ENCODE data around the gene CKMT1B. TPM values are rescaled to one million over a fixed set of nuclear protein-coding genes. Genes with fewer than 3 reads are reported as not detected.
"Not testable (repeated sequence)": the region's sequence is repeated elsewhere in the genome, so short reads cannot be mapped to it uniquely, and the experiment has no call there.

The CKMT1B gene
- total RNA-seq, 1 donor from 2014 or later, result 3.7 TPM

DNA sequence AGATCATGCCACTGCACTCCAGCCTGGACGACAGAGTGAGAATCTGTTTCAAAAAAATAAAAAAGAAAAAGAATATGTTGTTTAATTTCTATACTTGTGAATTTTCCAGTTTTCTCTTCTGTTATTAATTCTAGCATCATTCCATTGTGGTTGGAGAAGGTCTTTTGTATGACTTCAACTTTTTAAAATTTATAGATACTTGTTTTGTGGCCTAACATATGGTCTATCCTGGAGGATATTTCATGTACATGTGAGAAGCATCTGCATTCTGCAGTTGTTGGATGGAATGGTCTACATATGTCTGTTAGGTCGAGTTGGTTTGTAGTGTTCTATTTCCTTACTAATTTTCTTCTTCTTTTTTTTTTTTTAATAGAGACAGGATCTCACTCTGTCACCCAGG, 40.8 kb upstream of the CKMT1B start:
- TF ChIP-seq, protein P1, sequence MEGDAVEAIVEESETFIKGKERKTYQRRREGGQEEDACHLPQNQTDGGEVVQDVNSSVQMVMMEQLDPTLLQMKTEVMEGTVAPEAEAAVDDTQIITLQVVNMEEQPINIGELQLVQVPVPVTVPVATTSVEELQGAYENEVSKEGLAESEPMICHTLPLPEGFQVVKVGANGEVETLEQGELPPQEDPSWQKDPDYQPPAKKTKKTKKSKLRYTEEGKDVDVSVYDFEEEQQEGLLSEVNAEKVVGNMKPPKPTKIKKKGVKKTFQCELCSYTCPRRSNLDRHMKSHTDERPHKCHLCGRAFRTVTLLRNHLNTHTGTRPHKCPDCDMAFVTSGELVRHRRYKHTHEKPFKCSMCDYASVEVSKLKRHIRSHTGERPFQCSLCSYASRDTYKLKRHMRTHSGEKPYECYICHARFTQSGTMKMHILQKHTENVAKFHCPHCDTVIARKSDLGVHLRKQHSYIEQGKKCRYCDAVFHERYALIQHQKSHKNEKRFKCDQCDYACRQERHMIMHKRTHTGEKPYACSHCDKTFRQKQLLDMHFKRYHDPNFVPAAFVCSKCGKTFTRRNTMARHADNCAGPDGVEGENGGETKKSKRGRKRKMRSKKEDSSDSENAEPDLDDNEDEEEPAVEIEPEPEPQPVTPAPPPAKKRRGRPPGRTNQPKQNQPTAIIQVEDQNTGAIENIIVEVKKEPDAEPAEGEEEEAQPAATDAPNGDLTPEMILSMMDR (IDR thresholded peaks at IDR 0.05; ENCODE audit: insufficient read depth, low read length, poor library complexity, severe bottlenecking), result no peak
- Histone ChIP-seq H3K4me3 (ENCODE audit: low read depth, low read length) (no peak overlapping the region), H3K27me3 (ENCODE audit: control insufficient read depth, insufficient read depth, low read length) (no peaks in the 10 kb centered on the region), H3K36me3 (ENCODE audit: control insufficient read depth, insufficient read depth, low read length) (no peaks in the 10 kb centered on the region)
- no peak for DNase-seq (ENCODE audit: low read depth)

DNA sequence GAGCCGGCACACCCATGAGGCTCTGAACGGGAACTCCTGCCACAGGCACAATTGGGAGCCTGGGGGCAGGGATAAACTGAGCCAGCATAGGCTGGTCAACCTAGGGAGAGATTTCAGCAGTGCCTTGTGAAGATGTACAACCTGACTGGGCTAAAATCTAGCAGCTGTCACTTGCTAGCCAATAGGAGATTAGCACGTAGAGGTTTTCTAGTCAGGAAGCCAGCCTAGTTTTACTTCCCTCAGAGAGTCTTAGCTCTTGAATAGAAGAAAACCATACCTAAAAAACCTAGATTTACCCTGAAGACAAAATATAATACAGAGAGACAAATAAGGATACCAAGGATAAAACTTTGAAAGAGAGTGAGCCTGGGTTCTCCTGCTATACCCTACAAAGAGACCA, 31.1 kb upstream of the CKMT1B start:
- H3K36me3 ChIP-seq (ENCODE audit: control insufficient read depth, insufficient read depth, low read length); DNase-seq (ENCODE audit: low read depth); H3K27me3 ChIP-seq (ENCODE audit: control insufficient read depth, insufficient read depth, low read length); H3K4me3 ChIP-seq (ENCODE audit: low read depth, low read length): not testable (repeated sequence)

DNA sequence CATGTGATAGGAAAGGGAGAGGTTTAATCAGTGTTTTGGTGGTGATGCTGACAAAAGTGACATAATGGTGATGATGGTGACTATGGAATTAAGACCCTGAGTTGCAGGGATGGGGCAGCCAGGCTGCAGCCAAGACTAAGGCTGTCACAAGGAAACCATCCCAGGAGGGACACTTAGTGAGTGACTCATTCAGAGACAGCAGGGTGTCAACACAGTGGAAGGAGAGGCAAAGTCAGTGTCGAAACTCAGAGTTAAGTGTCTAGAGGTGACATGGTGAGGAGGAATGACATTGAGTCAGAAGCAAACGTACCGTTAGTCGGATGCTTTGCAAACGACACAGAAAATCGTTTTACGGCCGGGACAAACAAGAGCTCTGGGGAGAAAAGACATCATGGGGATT, 30.0 kb upstream of the CKMT1B start:
- not testable (repeated sequence) for H3K4me3 ChIP-seq (ENCODE audit: low read depth, low read length); H3K27me3 ChIP-seq (ENCODE audit: control insufficient read depth, insufficient read depth, low read length); H3K36me3 ChIP-seq (ENCODE audit: control insufficient read depth, insufficient read depth, low read length); DNase-seq (ENCODE audit: low read depth)

DNA sequence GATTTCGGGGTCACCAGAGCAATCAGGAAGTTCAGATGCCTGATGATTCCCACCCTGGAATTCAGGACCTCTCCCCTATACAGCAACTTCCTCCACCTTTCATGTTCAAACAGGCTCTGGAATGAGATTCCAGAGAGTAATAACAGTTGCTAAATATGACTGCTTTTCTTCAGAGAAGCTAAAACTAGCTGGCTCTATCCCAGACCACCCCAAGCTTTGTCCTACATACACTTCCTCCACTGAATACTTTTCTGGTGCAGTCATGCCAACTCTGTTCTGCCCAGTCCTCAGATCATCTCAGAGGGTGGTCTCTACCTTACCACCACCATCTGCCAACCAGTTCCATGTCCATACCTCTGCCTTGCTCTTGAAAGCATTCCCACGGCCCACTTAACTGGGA, 27.2 kb upstream of the CKMT1B start:
- H3K36me3 ChIP-seq (ENCODE audit: control insufficient read depth, insufficient read depth, low read length); H3K27me3 ChIP-seq (ENCODE audit: control insufficient read depth, insufficient read depth, low read length); DNase-seq (ENCODE audit: low read depth); H3K4me3 ChIP-seq (ENCODE audit: low read depth, low read length): not testable (repeated sequence)

DNA sequence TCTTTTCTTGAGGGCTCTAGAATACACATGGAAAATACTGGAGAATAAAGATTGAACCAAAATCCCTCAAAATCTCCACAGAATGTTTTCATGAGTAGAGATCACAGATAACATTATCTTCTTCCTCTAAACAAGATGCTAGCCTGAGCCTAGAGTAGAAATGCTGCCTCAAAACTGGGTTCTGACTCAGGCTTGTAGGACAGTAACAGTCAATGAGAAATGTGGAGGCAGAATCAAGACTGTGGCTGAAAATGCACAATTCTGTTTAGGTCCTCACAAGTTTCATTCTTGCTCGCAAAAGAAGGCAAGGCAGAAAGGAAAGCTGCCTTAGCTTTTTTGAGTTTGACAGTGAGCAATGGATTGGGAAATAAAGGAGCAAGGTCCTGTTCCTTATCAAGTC, 19.2 kb upstream of the CKMT1B start:
- not testable (repeated sequence) for H3K27me3 ChIP-seq (ENCODE audit: control insufficient read depth, insufficient read depth, low read length); DNase-seq (ENCODE audit: low read depth); H3K36me3 ChIP-seq (ENCODE audit: control insufficient read depth, insufficient read depth, low read length); H3K4me3 ChIP-seq (ENCODE audit: low read depth, low read length)

DNA sequence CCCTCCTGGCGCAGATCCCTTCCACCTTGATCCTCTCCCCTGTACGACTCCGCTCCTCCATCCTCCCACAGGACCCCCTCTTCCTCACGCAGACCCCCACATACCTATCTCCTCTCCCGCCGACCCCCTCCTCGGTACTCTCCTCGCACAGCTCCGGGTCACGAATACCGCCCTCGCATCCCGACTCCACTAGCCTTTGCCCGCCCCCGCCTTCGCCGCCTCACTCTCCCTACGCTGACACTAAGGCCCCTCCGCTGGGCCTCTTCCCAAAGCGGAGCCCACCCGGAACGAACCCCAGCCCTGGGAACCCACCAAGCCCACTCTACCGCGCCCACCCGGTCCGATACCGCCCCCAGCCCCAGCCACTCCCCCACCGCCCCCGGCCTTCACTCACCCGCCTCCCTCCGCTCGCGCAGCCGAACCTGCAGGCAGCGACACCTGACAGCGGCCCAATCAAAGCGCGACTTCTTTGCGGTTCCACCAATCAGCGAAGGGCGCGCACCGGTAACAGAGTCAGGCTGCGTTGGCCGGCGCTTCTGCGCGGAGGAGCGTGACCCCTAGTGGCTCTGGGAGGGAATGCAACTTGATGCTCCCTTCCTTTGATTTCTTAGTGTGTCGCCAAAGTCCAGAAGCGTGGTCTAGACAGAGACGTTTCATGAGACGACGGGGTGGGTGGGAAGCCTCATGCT, 3.9 kb upstream of the CKMT1B start, which contains the start of gene PPIP5K1:
Gene PPIP5K1, minus strand, starts transcription at position 431 of the 689 bp plus-strand sequence. CDS start 5,704 bp downstream, outside the sequence.
- DNase-seq (ENCODE audit: low read depth); H3K36me3 ChIP-seq (ENCODE audit: control insufficient read depth, insufficient read depth, low read length); H3K4me3 ChIP-seq (ENCODE audit: low read depth, low read length); H3K27me3 ChIP-seq (ENCODE audit: control insufficient read depth, insufficient read depth, low read length): not testable (repeated sequence)

DNA sequence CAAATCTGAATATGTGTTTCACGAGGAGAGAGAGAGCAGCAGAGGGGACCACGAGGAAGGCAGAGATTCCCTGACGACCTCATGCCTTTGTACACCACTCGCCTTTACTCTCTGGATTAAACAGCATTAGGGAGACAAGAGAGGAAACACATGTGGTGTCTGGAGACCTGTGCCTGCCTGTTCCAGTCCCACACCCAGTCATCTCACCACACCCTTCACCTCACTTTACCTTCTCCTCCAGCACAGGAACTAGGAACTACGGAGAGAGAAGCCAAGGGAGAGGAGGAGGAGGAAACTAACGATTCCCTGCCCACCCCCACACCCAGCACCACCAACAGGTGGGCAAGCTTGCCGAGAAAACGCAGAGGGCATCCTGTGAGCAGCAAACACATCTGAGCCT, 986 bp upstream of the CKMT1B start:
- H3K27me3 ChIP-seq (ENCODE audit: control insufficient read depth, insufficient read depth, low read length); H3K4me3 ChIP-seq (ENCODE audit: low read depth, low read length); H3K36me3 ChIP-seq (ENCODE audit: control insufficient read depth, insufficient read depth, low read length); DNase-seq (ENCODE audit: low read depth): not testable (repeated sequence)

DNA sequence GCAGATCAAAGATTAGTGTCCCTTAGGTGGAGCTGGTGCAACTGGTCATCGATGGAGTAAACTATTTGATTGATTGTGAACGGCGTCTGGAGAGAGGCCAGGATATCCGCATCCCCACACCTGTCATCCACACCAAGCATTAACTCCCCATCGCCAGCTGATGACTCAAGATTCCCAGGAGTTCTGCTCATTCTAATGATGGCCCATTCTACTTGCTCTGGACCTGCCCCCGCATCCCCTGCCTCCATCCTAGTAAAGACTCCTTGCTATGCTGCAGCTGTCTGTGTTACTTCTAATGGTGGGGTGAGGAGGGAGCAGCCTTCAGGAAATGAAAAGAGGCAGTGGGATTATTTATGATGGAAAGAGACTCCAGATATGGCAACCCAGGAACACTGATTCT, 5.3 kb downstream of the CKMT1B start:
- H3K4me3 ChIP-seq (ENCODE audit: low read depth, low read length); H3K36me3 ChIP-seq (ENCODE audit: control insufficient read depth, insufficient read depth, low read length); H3K27me3 ChIP-seq (ENCODE audit: control insufficient read depth, insufficient read depth, low read length); DNase-seq (ENCODE audit: low read depth): not testable (repeated sequence)

DNA sequence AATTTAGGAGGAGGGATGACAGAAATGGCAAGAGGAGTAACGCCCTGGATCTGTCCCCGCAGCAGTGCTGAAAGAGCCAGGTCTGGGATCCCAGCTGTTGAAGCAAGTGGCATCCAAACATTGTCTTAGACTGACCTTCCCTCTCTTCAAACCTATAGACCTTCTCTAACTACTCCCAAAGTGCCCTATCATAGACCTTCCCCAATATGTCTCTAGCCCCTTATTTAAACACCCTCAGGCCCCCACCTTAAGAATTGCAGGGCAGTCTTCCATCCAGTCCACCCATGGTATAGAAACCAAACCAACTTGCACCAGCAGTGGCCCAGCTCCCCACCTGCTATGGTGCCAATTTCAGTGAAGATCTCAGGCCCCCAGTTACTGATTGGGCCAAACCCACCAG, 6.4 kb downstream of the CKMT1B start:
- H3K36me3 ChIP-seq (ENCODE audit: control insufficient read depth, insufficient read depth, low read length); H3K27me3 ChIP-seq (ENCODE audit: control insufficient read depth, insufficient read depth, low read length); H3K4me3 ChIP-seq (ENCODE audit: low read depth, low read length); DNase-seq (ENCODE audit: low read depth): not testable (repeated sequence)

DNA sequence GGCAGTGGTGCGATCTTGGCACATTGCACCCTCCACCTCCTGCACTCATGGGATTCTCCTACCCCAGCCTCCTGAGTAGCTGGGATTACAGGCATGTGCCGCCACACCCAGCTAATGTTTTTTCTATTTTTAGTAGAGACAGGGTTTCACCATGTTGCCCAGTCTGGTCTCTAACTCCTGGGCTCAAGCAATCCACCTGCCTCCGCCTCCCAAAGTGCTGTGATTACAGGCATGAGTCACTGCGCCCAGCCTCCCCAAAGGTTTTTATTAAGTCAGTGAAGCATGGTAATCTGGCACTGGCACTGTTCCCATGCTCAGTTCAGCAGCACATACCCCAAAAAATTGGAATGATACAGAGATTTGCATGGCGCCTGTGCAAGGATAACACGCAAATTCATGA, 8.4 kb downstream of the CKMT1B start:
- not testable (repeated sequence) for H3K4me3 ChIP-seq (ENCODE audit: low read depth, low read length); H3K36me3 ChIP-seq (ENCODE audit: control insufficient read depth, insufficient read depth, low read length); H3K27me3 ChIP-seq (ENCODE audit: control insufficient read depth, insufficient read depth, low read length)
- peak; percentile 10 for DNase-seq (ENCODE audit: low read depth)

DNA sequence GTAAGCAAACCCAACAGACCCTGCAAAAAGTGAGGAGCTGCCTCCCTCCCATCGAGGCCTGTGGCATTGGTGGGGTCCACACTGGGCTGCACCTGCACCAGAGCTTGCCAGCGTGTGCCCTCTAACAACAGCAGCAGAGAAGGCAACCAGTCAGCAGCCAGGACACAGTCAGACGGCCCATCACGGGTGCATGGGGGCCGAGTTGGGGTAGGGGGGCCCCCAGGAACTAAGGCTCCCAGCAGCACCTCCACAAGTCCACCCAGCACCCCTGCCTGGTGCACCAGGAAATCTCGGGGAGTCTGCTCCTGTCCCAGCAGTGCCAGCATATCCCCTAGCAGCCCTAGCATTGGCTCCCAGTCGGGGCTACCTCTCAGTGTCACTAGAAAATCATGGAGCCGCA, 23.9 kb downstream of the CKMT1B start:
- not testable (repeated sequence) for H3K4me3 ChIP-seq (ENCODE audit: low read depth, low read length); H3K36me3 ChIP-seq (ENCODE audit: control insufficient read depth, insufficient read depth, low read length); DNase-seq (ENCODE audit: low read depth); H3K27me3 ChIP-seq (ENCODE audit: control insufficient read depth, insufficient read depth, low read length)

DNA sequence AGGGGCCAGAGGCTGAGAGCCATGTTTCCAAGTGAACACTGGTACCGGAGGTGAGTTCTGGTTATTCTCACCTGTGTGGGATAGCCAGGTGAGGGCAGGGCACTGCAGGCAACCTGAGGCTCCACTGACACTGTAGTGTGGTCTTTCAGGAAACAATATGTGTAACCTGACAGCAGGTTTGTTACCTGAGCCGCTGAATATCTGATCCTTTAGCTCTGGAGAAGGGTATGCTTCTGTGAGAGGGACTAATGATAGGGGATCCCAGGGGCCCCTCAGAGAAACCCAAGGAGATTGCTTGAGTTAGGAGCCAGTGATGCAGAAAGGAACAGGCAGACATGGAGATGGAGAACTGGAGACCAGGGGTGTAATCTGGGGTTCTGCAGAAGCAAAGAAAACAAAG, 24.9 kb downstream of the CKMT1B start, which contains the start of gene STRC:
Gene STRC, minus strand, starts transcription at position 101 of the 400 bp plus-strand sequence. Its CDS starts 78 bp downstream, at position 23.
- not testable (repeated sequence) for H3K36me3 ChIP-seq (ENCODE audit: control insufficient read depth, insufficient read depth, low read length); H3K4me3 ChIP-seq (ENCODE audit: low read depth, low read length); DNase-seq (ENCODE audit: low read depth); H3K27me3 ChIP-seq (ENCODE audit: control insufficient read depth, insufficient read depth, low read length)

DNA sequence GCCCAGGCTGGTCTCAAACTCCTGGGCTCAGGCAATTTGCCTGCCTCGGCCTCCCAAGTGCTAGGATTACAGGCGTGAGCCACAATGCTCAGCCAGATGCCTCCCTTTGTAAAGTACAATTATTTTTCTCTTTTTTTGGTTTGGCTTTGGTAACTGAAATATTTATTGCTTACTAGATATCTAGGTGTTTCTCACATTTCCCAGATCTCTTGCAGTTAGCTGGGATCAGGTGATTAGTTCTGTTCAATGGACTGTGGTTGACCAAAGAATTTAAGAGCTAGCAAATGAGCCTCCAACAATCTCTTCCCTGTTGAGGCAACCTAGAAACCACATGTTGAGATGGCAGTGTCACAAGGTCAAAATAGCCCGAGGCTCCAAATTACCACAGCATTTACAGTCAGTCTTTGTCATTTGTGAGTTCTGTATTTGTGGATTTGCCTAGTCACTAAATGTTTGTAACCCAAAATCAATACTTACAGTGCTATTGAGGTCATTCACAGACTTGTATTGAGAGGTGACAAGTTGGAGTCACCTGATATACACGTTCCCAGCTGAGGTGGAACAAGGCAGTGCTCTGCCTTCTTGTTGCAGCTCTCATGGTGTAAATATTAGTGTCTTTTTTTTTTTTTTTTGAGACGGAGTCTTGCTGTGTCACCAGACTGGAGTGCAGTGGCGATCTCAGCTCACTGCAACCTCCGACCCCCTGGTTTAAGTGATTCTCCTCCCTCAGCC, 28.4 kb downstream of the CKMT1B start:
- DNase-seq (ENCODE audit: low read depth); H3K27me3 ChIP-seq (ENCODE audit: control insufficient read depth, insufficient read depth, low read length); H3K4me3 ChIP-seq (ENCODE audit: low read depth, low read length); H3K36me3 ChIP-seq (ENCODE audit: control insufficient read depth, insufficient read depth, low read length): not testable (repeated sequence)

Measured in kidney epithelial cell (primary cell).